Stimulated activated CD4-positive, alpha-beta T cell treated with anti-CD3 and anti-CD28 coated beads, Interleukin-2, amount 100 ng/mL, for 48 hours (primary cell): ENCODE measurements around the gene OAF.

Experiments
- DNase-seq, 2 donors: peaks; one replicate each; pipeline ENCODE4 v3.0.0-alpha.2; 2020

Gene OAF

GRCh38 chr11:120184371-120184945 is 26.4 kb upstream of the OAF start:
- no peak for DNase-seq

- no peak for DNase-seq
Observed at GRCh38 chr11:120184946-120185705, 25.7 kb upstream of the OAF start.

GRCh38 chr11:120185706-120186455 is 25.0 kb upstream of the OAF start:
- DNase-seq, result no peak

DNA sequence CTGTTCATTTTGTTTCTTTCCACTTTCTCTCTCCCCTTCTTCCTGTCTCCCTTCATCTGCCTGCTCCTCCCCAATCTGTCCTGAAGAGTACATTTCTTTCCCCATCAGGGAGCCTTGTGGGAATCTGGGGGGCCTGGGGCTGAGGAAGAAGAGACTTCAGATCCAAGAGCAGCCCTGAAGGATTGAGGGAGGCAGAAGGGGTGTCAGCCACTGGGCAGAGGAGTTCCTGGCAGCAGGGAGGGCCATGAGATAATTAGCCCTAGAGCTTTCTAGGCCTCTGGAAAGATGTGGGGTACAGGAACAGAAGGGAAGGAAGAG is 24.4 kb upstream of the OAF start:
- DNase-seq, result no peak

GRCh38 chr11:120186774-120187591 is 23.8 kb upstream of the OAF start:
- no peak for DNase-seq

DNA sequence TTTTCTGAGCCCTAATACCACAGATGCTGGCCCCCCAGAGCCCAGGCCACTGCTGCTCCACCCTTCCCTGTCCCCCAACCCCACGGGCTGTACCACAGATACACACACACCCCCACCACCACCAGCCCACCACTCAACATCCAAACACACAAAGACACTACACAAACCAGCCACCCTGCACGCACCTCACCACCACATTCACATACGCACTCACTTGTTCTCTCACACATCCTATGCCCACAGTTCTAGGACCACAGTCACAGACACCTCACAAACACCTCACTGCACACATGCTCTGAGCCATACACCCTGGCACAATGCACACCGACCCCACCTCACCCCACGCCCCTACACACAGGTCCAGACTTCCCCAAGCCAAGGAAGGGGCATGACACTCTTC is 22.5 kb upstream of the OAF start:
- DNase-seq, result no peak

GRCh38 chr11:120188811-120189455 is 21.9 kb upstream of the OAF start:
- no peak for DNase-seq

DNA sequence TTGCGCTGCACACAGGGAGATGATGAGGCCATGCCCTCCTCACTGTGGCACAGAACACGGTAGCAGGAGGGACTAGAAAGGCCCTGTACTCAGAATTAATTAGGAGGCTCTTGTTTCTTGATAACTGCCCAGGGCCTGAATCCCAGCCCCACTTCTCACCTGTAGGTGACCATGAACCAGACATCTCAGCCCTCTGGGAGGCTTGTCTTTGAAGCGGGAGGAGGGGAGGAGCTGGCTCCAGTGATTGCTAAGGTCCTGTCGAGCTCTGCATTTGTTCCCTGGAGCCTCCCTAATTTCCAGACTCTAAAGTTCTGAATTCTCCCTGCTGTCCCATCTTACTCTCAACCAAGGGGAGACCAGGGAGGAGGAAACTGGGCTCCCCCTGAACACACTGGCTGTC is 19.8 kb upstream of the OAF start:
- no peak for DNase-seq

DNA sequence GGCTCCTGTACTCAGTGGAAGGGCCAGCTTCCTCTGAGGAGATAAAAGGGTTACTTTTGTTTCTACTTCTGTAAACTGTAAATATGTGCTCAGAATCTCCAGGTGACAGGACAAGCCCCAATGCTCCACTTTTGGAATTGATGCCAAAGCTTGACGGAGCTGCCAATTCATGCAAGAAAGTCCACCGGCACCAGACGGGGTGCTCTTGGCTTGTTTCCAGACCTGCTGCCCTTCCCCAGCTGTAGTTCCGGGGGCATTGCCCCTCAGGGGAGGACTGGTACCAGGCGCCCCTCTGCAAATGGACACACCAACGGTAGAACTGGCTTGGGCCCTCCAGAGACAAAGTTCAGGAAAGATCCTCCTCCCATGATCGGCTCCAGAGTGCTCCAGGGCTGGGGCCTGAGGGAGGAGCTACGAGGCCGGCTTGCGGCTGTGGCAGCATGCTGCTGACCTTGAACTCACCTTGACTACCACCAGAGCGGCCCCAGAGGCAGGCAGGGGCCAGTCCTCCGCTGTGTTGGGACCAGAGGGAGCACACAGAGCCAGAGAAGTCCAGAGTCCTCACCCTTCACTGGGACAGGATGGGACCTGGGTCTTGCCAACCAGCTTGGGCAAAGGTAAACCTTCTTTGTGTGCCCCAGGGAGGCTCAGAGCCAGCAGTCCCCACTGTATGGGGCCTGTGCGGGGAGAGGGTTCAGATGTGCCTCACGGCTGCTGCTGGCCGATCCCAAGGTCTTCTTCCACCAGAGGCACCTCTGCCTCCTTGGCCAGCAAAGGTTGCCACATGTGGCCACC is 17.8 kb upstream of the OAF start:
- DNase-seq, result no peak

GRCh38 chr11:120194166-120194565 is 16.7 kb upstream of the OAF start:
- no peak for DNase-seq

DNA sequence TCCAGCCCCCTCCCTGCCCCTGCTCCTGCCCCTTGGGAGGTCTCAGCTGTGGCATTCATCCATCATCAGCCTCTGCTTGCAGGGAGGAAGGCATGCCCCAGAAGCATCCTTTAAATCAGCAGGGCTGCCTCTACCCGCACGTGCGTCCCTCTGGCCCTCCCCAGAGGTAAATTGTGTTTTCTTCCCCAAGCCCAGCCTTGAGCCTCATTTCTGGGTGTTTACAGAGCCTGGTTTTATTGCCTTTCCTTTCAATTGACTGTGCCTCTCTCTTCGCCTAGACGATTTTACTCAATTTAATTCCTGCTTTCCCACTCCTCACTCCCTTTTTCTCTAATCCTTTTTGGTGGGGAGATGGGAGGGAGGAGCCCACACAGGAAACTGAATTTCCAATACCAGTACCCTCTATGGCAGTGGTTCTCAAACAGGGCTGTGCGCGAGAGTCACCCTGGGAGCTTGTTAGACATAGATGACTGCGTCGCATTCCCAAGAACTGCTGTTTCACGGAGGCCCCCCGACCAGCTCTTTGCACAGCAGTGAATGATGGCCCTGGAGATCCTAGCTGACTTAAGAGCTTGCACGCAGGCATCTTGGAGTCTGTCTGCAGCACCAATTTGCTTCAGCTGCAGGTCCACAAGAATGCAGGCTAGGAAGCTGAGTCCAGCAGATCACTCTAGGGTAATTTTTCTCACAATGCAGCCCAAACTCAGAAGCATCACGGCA is 15.1 kb upstream of the OAF start:
- no peak for DNase-seq

DNA sequence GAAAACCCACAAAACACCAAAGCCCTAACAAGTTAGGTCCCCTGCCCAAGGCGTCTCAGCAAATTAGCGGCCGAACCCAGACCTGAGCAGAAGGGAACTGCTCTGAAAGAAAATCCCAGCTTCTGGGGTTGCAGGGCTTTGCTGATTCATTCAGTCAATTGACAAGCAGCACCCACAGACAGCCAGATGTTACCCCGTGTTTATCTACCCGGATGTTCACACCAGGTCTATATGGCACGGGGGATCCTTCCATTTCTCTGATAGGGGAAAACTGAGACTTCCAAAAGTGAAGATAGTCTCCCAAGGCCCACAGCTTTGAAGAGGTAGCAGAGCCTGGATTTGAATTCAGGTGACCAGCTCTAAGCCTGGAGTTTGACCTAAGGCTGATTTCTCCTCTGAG is 14.0 kb upstream of the OAF start:
- no peak for DNase-seq

DNA sequence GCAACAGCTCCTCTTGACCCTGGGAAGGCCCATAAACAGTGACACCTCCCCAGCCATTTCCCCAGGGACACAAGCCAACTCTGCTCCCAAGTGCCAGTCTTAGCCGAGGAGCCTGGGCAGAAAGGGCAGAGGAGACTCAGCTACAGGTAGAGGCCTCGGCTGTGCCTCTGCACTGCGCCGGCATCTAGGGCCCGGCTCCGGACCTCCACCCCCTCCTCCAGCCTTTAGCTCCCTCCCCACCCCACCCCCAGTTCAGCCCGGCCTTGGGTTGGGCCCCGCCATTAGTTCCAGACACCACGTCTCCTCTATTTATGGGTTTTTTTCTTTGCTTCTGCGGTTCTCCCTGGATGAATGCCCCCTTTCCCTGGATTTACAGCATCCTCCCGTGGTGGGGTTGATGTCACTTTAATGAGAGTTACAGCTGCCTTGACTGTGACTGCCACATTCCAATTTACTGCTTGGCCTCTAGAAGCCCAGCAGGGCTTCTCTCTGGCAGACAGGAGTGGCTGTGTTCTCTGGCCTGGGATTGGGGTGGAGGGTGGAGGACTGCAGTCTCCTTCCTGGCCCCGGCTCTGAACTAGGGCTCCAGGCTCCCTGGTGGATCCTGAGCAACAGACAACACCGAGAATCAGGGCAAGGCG is 13.5 kb upstream of the OAF start:
- DNase-seq, result no peak

- no peak for DNase-seq
Observed at GRCh38 chr11:120197977-120198376, 12.9 kb upstream of the OAF start.

DNA sequence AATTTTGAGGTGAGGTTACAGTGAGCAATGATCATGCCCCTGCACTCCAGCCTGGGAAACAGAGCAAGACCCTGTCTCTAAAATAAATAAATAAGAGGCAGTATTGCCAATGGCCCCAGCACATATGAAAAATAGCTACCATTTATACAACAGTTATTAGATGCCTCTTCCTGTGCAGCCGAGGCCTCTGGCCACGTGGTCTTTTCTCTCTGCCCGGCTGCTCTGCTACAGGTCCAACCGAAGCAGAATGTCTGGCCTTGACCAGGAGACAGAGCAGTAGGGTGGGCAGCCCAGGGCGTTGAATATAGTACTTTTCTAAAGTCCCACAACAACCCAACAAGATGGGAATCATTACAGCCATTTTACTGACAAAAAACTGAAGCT is 12.4 kb upstream of the OAF start:
- DNase-seq, result no peak

DNA sequence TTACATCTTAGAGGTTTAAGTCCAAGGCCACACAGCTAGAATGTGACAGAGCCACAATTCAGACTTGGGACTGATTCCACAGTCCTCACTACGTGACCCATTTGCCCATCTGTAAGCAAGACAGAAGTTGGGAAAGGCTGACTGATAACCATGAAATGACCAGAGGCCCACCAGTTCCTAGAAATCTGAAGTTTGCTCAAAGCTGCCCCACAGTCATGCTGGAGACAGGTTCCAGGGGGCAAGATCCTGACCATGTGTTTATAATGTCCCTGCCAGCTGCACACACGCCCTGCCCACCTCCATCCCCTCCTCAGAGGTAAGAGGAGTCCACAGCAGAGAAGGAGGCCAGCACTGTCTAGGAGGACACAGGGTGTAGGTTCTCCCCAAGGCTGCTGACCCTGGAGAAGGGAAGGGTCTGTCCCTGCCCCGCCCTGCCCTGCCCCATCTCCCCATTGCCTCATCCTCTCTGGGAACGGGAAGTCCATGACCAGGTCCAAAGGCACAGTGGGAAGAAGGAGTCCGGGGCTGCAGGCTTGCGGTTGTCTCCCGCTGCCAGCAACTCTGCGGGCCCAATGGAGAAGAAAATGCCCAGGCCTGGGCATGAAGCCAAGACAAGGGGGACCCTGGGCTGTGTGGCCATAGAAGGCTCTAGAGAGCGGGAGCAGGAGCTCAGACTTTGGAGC is 11.9 kb upstream of the OAF start:
- no peak for DNase-seq

GRCh38 chr11:120199613-120200012 is 11.2 kb upstream of the OAF start:
- DNase-seq, result no peak

GRCh38 chr11:120200677-120201076 is 10.2 kb upstream of the OAF start:
- DNase-seq, result no peak

GRCh38 chr11:120201653-120202052 is 9.2 kb upstream of the OAF start:
- no peak for DNase-seq

- no peak for DNase-seq
Observed at GRCh38 chr11:120203626-120204025, 7.2 kb upstream of the OAF start.
